ENCODE data around the gene CD96.
"Not testable (repeated sequence)": the region's sequence is repeated elsewhere in the genome, so short reads cannot be mapped to it uniquely, and the experiment has no call there.

The CD96 gene

DNA sequence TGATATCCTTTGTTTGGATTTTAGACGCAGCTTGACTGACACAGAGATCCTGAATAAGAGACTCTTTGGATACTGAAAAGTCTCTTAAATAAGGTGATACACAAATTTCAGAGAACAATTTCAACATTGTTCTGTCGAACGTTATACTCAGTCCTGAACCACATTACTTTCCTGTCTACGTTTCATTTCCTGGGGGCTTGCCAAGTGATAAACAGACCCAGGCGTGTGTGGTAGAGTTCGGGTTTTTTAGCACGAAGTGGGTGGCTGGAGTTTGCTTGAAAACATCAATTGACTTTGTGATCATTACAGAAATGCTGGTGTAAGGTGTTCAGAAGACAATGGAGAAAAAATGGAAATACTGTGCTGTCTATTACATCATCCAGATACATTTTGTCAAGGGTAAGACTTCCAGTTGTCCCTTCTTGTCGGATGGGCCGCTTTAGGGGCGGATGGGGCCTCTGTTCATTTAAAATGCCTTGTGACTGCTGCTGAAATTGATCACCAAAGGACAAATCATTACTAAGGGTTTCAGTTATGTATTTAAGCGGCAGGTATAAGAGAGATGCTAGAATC is at the start of gene CD96:
Gene CD96 (plus strand): TSS at position 287 of the 573 bp plus-strand sequence. CDS start 52 bp downstream, at position 339.
- DNase-seq = no peak

DNA sequence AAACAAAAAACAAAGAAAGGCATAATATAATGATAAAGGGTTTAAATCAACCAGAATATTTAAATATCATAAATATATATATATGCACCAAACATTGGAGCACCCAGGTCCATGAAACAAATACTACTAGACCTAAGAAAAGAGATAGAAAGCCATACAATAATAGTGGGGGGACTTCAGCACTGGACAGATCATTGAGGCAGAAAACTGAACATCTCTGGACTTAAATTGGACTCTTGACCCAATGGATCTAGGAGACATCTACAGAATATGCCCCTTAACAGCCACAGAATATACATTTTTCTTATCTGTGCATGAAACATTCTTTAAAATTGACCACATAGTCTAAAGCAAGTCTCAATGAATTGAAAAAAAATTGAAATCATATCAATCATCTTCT is 48.7 kb upstream of the CD96 start:
- DNase-seq = no peak

DNA sequence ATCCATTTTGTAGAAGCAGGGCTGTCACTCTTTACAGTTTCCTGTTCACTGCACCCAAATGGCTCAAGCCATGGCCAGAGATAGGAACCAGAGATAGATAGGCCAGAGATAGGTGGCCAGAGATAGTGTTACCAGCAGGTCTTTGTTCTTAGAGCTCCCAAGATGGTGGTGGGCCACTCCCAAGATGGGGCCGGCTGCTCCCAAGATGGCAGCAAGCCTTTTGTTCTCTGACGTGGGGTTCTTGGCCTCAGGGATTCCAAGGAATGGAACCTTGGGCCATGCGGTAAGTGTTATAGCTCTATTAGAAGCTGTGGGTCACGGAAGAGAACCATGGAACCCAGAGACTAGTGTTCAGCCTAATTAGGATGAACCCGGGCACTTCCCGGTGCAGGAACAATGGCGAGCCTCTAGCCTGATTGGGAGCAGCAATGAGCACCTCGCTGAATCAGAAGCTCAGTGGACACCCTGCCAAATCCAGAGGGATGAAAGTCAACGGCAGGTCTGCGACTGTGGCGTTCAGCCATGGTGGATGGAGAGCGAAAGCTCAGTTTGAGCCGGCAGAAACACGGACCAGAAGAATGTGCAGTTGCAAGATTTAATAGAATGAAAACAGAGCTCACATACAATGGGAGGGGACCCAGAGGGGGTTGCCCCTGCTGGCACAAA is 45.0 kb upstream of the CD96 start:
- DNase-seq = no peak

- no peak for DNase-seq
Observed at GRCh38 chr3:111498022-111498421, 44.0 kb upstream of the CD96 start.

- DNase-seq = no peak
Observed at GRCh38 chr3:111506435-111506834, 35.6 kb upstream of the CD96 start.

DNA sequence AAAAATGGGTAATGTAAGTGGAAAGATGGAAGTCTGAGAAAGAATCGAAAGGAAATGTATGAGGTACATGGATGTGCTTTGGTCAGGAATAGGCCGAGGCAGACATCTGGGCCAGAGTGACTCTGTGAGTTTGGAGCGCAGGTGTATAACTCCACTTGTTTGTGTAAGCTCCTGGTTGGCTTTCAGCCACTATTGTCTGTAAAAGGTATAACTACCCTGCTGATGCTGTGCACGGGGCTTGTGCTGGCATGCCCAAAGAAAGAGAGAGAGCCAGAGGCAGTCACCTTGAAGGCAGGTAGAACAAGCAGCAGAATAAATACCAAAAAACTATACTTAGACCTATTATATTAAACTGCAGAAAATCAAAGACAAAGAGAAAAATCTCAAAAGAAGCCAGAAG is 32.7 kb upstream of the CD96 start:
- DNase-seq = no peak

- peak; percentile 52 for DNase-seq
Observed at GRCh38 chr3:111517801-111518200, 24.2 kb upstream of the CD96 start.

GRCh38 chr3:111519178-111519855 is 22.7 kb upstream of the CD96 start:
- no peak for DNase-seq

- no peak for DNase-seq
Observed at GRCh38 chr3:111521891-111522290, 20.1 kb upstream of the CD96 start.

- not testable (repeated sequence) for DNase-seq
Observed at GRCh38 chr3:111524486-111524885, 17.5 kb upstream of the CD96 start.

DNA sequence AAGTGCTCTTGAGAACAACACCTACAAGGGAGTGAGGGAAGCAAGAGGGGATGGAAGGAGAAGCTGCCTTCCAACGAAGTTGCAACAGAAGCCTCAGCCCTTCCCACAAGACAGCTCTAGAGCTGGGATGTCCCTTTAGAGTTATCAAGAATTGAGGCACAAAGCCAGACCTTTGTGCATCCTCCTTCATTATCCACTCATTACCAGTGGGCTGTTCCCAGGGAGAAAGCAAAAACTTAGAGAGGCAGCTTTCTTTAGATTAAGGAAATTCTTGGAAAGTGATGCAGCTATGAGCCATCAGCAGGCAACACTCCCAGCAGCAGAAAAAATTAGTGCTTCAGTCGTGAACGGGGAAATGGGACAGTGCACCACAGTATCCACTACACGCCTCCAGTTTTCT is 10.6 kb upstream of the CD96 start:
- no peak for DNase-seq

DNA sequence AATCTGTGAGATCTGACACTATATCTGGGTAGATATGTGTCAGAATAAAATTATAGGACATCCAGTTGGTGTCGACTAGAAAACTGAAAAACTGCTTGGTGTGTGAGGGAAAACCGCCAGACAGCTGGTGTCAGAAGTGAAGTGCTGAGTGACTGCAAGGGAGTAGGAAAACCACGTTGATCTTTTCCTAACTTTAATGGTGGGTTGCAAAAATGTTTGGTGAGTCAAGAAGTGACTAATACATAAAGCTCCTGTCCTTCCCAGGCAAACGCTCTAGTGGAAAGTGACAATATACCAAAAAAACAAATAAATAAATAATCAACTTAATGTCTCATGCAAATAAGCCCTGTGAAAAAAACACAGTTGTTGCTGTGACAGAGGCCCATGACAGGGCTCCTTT is 7.3 kb upstream of the CD96 start:
- DNase-seq = peak; percentile 49

DNA sequence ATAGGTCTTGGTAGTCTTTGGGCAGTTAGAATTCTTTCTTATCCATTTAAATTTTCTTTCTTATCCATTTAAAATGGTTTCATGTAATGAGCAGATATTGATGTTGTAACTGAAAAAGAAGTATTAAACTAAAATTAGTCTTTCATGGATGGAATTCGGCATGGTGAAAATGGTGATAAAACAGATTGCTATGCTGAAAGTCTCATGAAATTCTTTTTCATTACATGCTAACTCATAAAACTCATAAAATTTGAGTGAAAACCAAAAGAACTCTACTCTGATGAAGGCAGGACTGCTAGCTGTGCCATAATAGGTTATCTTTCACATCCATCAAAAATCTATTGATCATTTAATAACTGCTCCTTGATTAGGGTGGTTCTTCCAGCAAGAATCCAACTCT is 3.9 kb upstream of the CD96 start:
- DNase-seq = no peak

DNA sequence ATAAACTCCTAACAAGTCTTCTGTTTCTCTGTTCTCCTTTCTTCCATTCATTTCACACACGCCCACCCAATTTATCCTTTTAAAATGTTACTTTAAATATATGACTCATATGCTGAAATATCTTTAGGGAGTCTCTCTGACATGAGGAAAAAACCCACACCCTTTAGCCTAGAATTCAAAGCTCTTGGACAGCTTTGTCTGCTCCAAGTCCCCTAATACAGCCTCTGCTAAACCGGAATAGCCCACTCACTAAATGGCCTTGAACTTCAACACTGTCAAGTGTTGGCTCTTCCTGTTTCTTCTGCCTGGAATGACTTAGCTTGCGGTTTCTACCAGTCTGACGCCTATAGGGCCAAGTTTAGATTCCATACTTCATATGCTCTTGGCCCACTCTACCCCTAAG is 3.3 kb upstream of the CD96 start:
- DNase-seq = no peak

DNA sequence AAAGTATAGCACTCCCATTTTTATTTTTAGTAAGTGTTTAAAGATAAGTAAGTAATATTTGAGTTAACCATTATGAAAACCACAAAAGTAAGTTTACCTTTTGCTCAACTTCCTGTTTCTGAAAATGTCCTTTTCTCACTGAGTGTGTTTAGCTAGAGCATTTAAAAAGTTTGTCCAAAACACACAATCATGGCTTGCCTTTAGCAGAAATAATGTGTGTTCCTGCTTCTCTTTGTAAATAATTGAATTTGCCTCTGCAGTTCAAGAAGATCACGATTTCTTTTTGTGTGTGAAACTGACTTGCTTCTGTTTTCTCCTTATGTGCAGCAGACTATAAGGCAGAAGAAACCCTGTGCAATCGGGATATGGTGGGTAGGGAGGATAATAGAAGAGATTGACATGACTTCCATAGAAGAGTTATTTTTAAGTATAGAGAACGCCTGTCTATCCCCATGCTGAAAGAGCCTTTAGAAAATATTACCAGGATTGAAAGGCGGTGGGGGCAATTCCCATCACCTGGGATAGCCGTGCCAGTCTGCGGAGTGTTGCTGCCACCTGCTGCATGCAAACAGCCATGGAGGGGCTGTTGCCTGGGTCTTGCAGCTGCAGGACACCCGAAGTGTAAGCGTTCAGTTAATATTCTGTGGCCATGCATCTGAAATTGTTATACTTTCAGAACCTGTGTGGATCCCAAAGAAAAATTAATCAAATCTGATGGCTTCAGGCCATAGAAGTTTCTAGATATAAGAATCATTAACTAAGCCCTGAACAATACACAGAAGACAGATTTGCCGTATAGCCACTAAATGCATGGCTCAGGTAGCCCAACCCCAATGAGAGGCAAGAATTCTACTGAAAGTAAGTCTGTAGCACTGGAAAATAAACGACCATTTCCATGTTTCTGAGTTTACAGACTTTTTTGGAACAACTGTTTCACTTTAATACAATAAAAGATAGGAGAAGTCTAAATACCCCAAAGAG is 2.4 kb upstream of the CD96 start:
- peak; percentile 81 for DNase-seq

- DNase-seq = no peak
Observed at GRCh38 chr3:111541391-111541790, 606 bp upstream of the CD96 start.

GRCh38 chr3:111542611-111543300 is 759 bp downstream of the CD96 start:
- DNase-seq = no peak

GRCh38 chr3:111545349-111545748 is 3.4 kb downstream of the CD96 start:
- DNase-seq = no peak

- DNase-seq = no peak
Observed at GRCh38 chr3:111547631-111548030, 5.6 kb downstream of the CD96 start.

GRCh38 chr3:111548092-111548491 is 6.1 kb downstream of the CD96 start:
- no peak for DNase-seq

DNA sequence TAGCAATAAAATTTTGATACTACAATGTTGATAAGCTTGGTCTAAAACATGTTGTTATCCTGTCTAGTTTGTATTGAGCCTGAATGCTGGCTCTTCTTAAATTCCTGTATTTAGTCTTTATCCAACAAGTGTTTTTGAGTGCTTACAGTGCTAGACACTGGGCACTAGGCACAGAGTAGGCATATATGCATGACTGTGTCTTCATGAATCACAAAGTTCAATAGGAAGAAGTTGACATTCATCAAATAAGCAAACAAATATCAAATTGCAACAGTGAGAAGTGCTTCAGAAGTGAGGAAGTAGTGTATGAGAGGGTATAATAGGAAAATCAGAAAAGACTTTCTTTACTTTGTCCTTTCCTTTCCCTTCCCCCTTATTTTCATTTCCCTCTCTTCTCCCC is 6.8 kb downstream of the CD96 start:
- DNase-seq = no peak

GRCh38 chr3:111561902-111562301 is 19.9 kb downstream of the CD96 start:
- not testable (repeated sequence) for DNase-seq

GRCh38 chr3:111566844-111567243 is 24.8 kb downstream of the CD96 start:
- DNase-seq = no peak
